Activated T-helper 1 cell treated with Interleukin-2 at 50 U/mL for 16 hours (primary cell): ENCODE measurements around the gene IMPDH2.

Experiments
- DNase-seq: peaks from one replicate; pipeline ENCODE4 v3.0.0-alpha.2; 2020; ENCODE audit warnings: low read depth

Gene IMPDH2

DNA sequence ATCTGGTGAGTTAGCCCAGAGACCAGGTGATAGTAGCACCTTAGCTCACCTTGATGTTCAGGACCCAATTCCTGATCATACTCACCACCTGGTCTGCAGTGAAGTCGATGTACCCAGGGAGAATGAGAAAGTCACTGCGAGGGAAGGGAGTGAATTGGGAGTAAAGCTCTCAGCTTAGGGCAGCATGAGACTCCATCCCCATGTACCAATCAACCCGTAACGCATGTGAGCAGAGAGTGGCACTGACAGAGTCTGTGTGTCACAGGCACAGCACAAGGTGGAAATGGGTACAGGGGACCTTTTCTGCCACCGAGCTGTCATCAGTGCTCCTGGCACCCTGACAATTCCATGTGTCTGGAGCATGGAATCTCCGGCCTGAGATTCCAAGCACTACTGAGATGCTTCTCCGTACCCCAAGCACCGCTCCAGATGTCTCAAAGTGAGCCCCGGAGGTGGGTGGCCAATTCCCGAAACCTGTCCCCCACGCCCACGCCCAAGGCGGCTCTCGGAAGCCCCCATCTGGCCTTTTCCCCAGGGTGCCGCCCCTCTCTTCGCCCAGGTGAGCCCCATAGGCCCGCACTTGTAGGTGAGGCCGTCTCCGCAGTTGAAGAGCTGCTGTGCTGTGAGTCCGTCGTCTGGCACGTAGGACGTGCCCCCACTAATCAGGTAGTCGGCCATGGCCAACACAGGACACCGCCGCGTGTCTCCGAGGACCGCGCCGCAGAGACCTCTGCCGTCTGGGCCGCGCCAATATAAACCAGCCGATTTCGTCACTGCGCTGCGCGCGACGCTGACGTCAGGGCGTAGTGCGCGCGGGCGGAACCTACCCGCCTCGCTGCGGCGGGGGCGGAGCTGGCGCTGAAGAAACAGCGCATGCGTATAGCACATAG lies at the start of gene IMPDH2:
Gene IMPDH2 (minus strand): TSS at position 726 of the 890 bp plus-strand sequence. CDS start 48 bp downstream, at position 678.
- peak; percentile 90 for DNase-seq

DNA sequence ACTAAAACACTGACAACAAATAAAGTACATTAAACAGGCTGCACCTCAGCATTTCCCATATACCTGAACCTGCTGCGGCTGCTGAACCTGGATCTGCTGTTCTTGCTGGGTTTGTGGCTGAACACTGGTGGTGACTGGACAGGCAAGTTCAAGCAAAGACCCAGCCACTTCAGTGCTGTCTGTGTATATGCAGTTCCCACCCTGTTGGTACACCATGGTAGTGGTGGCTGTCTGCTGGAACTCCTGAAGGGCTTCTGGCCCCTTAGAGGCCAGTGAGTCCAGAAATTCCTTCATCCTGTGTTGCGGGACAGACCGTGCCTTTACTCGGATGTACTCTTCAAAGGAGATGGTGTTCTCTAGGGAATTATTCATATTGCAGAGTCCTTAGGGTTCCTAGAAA lies 47.4 kb upstream of the IMPDH2 start:
- no peak for DNase-seq

DNA sequence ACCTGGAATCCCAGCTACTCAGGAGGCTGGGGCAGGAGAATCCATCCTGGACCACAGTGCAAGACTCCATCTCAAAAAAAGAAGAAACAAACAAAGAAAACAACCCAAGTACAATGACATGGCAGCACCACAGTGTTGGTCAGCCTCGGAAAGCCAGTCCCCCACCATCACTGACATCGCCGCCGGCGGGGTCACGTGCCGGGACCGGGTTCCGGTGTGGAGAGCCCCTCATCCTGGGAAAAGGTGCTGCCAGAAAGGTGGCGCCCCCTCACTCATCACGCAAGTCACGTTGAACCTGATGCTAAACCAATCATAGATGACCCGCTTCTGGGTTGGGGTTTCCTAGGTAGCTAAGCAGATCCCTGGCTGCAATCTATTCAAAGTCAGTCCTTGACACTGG lies 46.9 kb upstream of the IMPDH2 start:
- no peak for DNase-seq

DNA sequence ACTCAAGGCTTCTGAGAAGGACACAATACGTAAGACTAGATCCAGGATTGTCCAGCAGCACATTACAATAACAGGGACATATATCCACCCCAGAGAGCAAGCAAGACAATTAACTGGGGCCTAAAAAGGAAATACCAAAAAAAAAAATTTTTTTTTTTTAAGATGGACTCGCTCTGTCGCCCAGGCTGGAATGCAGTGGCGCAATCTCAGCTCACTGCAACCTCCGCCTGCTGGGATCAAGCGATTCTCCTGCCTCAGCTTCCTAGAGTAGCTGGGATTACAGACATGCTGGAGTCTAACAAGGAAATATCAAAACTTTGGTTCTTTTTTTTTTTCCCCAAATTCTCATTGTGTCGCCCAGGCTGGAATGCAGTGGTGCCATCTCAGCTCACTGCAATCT lies 28.8 kb upstream of the IMPDH2 start:
- DNase-seq: no peak

DNA sequence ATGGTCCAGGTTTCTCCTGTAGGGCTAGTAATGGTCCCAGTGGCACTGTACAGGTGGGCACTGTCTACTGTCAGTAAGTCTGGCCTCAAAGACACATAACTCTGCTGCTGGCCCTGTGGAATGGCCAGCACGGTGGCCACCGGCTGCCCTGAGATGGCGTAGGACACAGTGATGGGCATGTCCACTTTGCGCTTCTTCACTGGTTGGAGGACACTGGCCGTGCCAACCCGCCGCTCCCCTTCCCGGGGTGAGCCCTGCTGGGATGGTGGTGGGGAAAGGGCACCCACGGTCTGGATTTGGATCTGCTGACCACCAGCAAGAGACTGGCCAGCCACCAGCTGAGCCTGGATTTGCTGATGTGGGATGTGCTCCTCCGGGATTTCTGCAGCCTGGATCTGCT lies 28.1 kb upstream of the IMPDH2 start:
- no peak for DNase-seq

DNA sequence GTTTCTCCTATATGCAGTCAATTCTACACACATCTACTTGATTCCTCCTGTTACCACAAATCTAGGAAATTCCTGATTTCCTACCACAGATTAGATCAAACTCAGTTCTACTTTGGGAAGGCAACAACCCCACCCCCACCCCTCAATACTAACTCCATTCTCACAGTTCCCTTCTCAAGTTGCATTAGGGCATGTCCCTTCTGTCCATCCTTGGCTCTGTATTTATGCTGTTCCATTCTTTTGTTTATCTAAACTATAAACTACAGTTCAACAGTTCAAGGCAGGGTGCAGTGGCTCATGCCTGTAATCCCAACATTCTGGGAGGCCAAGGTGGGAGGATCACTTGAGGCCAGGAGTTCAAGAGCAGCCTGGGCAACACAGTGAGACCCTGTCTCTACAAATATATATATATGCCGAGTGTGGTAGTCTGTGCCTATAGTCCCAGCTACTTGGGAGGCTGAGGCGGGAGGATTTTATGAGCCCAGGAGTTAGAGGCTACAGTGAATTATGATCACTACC lies 25.2 kb upstream of the IMPDH2 start:
- DNase-seq: no peak

DNA sequence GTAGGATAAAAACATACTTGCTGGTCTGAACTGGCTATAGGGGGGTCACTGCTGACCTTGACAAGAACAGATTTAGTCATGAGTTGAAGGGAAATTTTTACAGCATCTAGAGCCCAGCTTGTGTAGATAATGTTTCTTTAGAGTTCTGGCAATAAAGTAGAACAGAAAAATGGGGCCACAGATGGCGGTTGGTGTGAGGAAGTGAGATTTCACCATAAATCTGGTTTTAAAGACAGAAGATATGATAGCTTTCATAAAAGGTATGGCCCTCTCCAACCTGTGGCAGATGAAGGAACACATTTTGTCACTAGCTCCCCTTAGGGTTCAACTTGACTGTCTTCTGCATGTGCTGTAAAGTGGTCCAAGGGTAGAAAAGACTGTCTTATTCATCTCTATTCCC lies 24.3 kb upstream of the IMPDH2 start:
- DNase-seq: no peak

DNA sequence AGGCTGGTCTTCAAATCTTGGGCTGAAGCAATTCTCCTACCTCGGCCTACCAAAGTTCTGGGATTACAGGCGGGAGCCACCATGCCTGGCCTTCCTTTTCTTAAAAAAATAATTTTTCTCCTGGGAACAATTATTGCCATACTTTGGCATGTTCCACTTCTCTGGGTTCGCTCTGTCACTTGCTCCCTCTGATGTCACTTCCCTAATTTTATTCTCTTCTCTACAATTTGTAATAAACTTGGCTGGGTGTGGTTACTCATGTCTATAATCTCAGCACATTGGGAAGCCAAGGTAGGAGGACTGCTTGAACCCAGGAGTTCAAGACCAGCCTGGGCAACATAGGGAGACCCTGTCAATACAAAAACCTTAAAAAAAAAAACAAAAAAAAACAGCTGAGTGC lies 6.1 kb upstream of the IMPDH2 start:
- DNase-seq: no peak

DNA sequence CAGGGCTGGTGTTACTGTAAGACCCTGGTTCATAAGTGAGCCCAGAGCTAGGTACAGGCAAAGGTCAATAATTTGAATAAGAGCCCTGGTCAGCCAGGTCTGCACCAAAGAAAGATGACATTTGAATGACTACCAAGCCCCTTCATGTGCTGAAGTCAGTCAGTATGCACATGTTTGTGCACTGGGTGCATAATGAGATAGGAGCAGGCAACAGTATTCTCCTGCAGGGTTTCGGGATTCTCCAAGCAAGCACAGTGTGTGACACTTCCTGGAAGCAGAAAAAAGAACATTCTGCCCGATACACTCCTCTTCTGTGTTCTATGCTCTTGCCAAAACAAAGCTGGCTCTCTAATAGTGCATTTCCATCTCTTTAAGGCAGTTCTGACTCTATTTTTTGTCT lies 5.5 kb upstream of the IMPDH2 start:
- no peak for DNase-seq

DNA sequence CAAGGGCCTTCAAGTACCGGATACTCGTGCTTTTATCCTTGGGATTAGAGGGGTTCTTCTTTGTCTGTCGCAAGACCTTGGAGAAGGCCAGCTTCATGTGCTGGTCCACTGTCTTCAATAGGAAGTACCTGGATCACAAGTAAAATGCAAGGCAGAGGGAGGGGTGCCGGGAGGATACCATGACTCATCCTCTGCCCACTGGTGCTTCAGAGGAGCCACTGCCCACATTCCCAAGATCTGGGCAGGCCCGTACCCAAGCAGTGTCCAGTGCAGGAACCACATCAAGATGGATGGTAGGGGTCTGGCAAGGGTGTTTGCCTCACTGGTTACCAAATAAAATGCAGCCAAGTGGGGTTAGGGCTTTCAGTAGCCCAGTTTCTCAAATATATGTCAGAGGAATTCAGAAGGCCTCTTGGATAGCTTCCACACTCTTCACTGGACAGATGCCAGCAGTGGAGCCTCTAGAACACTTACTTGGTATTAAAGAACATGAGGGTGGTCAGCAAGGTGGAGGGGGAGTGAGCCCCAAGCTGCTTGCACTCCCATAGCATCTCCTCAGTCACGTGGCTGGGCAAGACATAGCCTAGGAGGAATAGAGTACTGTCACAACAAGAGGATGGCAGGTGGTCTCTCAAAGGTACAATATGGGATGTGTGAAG lies 3.6 kb upstream of the IMPDH2 start:
- DNase-seq: no peak

DNA sequence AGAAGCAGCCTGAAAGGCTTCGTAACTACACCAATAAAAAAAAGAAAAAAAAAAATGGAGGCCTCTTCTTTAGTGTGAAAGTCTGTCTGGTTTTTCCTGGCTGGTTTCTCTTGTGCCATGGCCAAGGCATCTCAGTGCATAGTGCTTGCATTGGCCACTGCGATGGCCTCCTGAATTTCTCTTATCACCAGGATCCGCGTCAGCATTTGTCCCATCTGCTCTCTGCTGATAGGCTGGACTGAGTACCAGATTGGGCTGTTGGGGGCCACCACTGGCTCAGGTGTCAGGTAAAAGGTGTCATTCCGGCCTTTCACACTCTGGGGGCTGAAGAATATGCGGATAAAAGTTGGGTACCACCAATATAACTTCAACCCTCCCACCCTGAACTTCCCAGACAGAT lies 1.1 kb upstream of the IMPDH2 start:
- no peak for DNase-seq

DNA sequence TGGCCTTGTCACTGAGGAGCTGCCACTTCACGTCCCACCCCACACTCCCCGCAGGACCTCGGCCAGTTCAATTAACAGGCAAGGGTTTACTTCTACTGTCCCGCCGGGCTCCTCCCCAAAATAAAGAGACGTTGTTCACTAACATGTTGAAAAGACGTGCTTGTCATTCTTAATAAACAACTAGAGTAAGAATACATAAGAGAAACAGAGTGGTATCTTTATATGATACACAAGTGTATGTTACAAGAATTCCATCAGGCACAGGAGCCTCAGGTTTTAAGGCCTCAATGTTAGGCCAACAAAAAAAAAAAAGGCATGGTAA lies 326 bp upstream of the IMPDH2 start:
- no peak for DNase-seq

DNA sequence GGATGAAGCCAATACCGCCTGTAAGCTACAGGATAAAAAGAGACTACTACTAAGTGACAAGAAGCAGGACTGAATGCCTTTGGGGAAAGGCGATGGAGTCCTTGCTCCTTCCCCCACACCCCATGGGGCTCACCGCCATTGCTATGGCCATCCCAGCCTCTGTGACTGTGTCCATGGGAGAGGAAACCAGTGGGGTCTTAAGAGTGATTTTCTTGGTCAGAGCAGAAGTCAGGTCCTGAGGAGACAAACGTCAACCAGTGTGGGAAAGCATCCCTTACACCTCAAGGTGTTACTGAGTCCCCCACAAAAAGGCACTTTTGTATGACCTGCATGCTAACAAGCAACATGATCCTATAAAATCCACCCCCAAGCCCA lies 913 bp downstream of the IMPDH2 start:
- DNase-seq: no peak

DNA sequence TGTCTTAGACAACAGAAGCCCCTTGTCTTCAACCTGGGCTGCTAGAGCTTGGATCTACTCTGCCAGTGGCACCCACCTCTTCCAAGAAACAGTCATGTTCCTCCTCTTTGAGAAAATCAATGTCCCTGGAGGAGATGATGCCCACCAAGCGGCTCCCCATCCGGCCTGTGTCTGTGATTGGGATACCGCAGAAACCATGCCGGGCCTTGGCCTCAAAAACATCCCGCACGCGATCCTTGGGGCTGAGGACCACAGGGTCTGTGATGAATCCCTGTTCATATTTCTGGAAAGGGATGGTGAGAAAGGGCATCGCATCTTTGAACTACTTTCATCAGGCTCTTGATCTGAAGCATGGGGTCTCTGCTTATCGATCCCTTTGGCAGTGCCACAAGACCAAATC lies 1.6 kb downstream of the IMPDH2 start:
- no peak for DNase-seq

DNA sequence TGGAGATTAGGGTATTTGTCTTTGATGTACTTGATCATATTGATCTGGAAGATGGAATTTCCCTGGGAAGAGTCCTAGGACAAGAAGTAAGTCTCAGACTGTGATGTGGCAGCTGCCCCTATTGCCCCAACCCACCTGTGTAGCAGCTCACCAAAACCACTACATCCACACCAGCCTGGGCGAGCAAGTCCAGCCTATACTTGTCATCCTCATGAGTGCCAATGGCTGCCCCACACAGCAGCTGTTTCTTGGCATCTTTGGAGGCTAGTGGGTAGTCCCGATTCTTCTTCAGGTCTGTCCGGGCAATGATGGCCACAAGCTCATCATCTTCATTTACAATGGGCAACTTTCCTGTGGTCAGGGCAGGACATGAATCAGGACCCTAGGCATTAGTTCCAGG lies 2.7 kb downstream of the IMPDH2 start:
- no peak for DNase-seq

DNA sequence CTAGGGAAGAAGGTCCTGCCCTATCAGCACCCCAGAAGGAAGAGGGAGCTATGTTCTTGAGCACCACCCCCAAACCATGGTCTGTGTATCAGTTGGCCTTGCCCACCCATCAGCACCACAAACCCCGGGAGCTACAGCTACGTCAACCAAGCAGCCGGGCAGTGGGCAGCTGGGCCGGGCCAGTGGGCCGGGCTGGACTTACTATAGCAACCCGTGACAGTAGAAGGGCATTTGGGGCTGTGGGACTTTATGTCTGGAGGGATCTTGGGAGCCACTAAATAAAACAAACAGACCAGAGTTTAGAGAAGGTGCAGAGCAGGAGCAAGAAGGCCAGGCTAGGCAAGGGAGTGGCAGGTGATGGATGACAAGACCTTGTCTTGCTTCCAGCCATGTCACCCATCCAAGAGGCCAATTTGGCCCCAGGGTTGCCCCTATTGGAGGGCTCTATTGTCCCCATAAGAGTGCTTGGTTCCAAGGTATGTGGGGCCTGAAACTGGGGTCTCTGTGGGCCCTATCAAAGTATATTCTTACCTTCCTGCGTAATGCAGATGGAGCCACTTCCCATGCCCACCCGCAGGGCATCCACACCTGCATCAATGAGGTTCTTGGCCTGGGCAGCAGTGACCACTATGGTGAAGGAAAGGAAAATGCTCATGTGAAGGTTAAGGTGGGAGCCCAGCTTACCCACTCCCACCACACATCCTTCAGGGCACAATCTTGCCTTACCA lies 3.2 kb downstream of the IMPDH2 start:
- DNase-seq: no peak

DNA sequence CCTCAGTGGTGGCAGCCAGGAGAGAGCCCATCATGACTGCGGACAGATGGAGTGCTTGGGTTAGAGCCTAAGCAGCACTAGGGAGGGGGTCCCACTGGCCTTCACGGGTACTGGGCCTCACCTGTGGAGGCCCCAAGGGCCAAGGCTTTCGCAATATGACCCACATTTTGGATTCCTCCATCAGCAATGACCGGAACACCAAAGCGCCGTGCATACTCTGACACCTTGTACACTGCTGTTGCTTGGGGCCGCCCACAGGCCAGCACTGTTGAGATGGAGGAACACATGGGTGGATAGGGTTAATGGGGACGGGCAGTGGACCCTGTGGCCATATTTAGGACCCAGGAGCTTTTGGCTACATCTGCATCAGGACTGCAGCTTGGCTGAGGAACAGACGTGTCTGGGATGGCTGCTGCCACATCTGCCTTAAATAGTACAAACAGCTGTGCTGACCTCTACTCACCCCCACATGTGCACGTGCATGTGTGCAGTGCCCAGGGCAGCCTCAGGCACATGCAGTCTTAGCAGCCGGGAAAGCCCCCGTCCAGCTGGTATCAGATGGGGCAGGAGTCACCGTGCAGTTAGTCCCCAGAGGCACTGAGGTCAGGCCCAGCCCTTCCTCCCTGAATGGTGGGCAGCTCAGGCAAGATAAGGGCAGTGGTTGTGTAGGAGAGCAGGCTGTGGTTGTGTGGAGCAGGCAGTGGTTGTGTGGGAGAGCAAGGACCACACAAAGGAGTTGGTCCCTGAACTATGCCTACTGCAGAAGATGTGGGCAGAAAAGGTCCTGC lies 4.0 kb downstream of the IMPDH2 start:
- no peak for DNase-seq

DNA sequence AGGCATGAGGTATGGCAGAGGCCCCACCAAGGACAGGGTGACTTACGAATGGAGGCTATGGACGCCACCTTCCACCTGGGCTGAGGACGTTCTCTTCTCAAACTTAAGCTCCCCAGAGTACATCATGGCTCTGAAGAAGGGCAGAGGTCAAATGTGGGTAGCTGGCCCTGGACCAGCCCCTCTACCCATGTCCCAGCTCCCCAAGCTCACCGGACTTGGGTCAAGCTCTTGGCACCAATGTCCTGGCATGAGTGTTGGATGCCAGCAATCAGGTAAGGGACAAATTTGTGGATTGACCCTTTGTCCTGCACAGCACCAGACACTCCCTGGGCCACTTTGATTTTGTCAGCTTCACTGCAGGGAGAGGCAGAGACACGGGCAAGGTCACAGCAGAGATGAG lies 4.7 kb downstream of the IMPDH2 start:
- DNase-seq: no peak

DNA sequence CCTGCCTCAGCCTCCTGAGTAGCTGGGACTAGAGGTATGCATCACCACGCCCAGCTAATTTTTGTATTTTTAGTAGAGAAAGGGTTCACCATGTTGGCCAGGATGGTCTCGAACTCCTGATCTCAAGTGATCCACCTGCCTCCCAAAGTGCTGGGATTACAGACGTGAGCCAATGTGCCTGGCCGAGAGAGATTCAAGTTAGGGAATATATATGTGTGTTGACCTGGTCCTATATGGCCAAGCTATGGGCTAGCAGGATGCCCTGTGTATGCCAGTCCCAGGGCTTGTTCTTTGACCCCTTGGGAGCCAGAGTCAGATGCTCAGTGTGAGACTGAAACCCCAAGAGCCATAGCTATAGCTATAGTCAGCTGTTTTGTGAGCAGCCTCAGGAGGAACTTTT lies 5.4 kb downstream of the IMPDH2 start:
- no peak for DNase-seq

DNA sequence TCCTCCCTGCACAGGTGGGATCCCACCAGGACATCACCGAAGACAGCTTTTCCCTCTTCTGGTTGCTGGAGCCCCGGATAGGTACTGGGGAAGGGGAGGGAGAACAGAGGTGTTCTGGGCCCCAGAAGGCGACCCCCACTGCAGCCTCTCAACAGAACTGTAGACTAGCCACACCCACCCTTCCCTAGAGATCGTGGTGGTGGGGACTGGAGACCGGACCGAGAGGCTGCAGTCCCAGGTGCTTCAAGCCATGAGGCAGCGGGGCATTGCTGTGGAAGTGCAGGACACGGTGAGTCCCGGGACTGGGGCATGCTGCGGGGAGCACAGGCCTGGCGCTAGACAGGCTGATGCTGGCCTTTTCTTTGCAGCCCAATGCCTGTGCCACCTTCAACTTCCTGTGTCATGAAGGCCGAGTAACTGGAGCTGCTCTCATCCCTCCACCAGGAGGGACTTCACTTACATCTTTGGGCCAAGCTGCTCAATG lies 6.5 kb downstream of the IMPDH2 start:
- no peak for DNase-seq

DNA sequence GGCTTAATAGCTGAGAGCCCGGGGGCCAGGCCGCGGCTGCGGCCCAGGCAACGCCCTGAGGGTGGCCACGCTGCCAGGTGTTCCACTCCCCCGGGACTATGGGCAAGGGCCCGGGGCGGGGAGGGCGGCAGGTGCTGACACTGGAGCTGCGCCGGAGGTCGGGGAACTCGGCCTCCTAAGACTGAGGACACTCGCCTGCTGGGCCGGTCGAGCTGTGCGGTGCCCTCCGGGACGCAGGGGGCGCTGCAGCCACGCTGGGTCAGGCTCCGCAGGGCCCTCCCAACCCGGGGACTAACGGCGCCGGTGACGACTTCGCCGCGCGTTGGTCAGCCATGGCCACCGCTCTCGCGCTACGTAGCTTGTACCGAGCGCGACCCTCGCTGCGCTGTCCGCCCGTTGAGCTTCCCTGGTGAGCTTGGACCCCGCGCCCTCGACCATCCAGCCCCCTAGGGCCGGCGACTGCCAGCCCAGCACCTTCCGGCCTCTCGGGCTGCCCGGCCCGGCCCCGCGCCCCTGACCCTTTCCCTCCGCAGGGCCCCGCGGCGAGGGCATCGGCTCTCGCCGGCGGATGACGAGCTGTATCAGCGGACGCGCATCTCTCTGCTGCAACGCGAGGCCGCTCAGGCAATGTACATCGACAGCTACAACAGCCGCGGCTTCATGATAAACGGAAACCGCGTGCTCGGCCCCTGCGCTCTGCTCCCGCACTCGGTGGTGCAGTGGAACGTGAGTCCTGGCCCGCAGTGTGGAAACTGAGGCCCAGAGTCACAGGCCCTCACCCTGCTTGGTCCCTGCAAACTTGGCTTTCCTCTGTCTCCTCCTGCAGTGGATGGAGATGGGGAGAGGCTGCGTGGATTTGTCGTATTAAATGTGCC lies 7.1 kb downstream of the IMPDH2 start, which contains the start of gene NDUFAF3:
Gene NDUFAF3 (plus strand): TSS at position 309 of the 875 bp plus-strand sequence. CDS start 24 bp downstream, at position 333.
- peak; percentile 87 for DNase-seq
